ENCODE results near the gene CHAD.

CHAD gene

DNA sequence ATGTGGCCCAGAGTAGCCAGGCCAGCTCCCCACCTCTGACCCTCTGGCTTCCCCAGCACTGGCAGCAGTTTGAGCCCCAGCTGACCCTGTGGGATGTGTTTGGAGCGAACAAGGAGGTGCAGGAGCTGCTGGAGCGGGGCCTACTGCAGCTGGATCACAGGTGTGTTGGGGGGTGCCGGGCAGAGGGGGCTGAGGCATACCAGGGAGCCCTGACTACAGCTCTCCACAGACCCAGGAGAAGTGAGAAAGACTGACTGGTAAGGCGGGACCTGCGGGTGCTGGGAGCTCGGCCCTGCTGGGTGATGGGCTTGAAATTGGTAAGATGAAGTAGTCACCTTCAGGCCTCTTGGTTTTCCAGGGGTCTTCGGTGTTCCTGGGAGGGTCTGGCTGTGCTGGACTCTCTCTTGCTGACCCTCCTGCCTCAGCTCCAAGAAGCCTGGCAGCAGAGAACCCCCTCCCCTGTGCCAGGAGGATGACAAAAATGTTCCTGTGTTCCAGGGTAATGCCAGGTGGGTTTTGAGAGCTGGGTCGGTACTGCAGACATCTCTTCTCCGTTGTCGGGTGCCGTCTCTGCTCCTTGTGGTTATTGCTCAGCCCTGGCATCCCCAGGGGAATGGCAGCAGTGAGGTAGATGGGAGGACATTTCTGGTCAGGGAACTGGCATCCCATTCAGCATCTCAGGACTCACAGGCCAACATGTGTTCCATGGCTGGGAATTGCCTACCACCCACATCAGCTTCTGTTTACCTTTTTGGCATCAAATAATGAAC lies 15.9 kb upstream of the CHAD start:
- Histone ChIP-seq H3K9me3 (ENCODE audit: low read depth, low read length) (no peaks in the 10 kb centered on the region), H3K4me3 (no peak overlapping the region), H3K36me3 (ENCODE audit: insufficient read depth, low read length) (peaks cover 17% of the 10 kb centered on the region), H3K9ac (ENCODE audit: insufficient read length) (no peak overlapping the region), H3K27ac (no peak overlapping the region)
- TF ChIP-seq EZH2 (IDR thresholded peaks at IDR 0.05) (no peak), FOXP2 (optimal IDR thresholded peaks at IDR 0.05; ENCODE audit: control extremely low read depth, extremely low read length, insufficient read depth) (no peak), POLR2AphosphoS5 (IDR thresholded peaks at IDR 0.05; ENCODE audit: borderline replicate concordance, low read depth, low read length) (no peak)
- DNase-seq (ENCODE audit: low read depth, low spot score), result no peak

DNA sequence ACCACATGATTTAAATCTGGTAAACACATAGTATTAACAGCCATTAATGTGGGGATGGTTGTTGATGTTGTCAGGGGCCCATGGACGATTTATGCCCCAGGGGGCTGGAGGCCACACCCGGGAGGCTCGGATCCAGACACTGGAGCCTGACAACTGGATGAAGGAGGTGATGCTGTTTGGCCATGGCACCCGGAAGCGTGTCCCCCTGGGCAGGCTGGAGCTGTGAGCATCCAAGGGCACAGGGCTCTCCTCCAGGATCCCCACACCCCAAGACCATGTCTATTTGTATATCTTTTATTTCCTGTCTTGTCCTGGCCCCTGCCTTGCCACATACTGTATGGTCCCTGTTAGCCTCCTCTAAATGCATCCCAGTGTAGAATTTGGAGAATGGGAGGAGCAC lies 14.6 kb upstream of the CHAD start:
- no peak for DNase-seq (ENCODE audit: low read depth, low spot score)
- Histone ChIP-seq H3K9me3 (ENCODE audit: low read depth, low read length) (no peaks in the 10 kb centered on the region), H3K4me3 (no peak overlapping the region), H3K36me3 (ENCODE audit: insufficient read depth, low read length) (peaks cover 17% of the 10 kb centered on the region), H3K27ac (no peak overlapping the region), H3K9ac (ENCODE audit: insufficient read length) (no peak overlapping the region)
- no peak for TF ChIP-seq EZH2 (IDR thresholded peaks at IDR 0.05)
- no peak for TF ChIP-seq POLR2AphosphoS5 (IDR thresholded peaks at IDR 0.05; ENCODE audit: borderline replicate concordance, low read depth, low read length)
- no peak for TF ChIP-seq FOXP2 (optimal IDR thresholded peaks at IDR 0.05; ENCODE audit: control extremely low read depth, extremely low read length, insufficient read depth)

DNA sequence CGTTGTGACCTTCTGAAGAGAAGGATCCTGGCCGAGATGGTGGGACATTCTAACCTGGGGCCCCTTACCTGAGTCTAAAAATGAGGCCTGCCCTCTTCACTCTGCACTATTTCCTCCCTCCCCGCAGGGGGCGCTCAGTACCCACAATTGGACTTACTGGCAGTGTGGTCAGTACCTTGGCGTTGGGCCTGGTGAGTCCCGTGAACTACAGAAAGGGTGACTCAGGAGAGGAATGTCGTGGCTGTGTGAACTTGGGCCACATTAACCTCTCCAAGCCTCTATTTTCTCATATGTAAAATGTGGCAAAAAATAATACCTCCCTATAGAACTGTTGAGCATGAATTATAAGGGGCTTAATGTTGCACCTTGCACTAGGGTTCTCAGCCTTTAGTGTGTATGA lies 13.8 kb upstream of the CHAD start:
- no peaks in the 10 kb centered on the region for H3K9me3 ChIP-seq (ENCODE audit: low read depth, low read length)
- H3K27ac ChIP-seq, result no peak overlapping the region
- no peak for DNase-seq (ENCODE audit: low read depth, low spot score)
- no peak overlapping the region for H3K4me3 ChIP-seq
- peaks cover 17% of the 10 kb centered on the region for H3K36me3 ChIP-seq (ENCODE audit: insufficient read depth, low read length)
- H3K9ac ChIP-seq (ENCODE audit: insufficient read length), result no peak overlapping the region
- TF ChIP-seq FOXP2 (optimal IDR thresholded peaks at IDR 0.05; ENCODE audit: control extremely low read depth, extremely low read length, insufficient read depth) (no peak), POLR2AphosphoS5 (IDR thresholded peaks at IDR 0.05; ENCODE audit: borderline replicate concordance, low read depth, low read length) (no peak), EZH2 (IDR thresholded peaks at IDR 0.05) (no peak)

DNA sequence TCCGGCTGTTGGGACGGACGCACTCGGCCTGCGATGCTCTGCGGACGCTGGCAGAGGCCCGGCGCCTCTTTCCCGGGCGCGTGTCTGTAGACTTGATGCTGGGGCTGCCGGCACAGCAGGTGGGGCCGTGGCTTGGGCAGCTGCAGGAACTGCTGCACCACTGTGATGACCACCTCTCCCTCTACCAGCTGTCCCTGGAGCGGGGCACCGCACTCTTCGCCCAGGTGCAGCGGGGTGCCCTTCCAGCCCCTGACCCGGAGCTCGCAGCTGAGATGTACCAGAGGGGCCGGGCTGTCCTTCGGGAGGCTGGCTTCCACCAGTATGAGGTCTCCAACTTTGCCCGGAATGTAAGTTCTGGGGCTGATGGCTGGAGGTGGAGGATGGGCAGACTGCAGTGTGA lies 13.4 kb upstream of the CHAD start:
- H3K27ac ChIP-seq, result no peak overlapping the region
- peaks cover 17% of the 10 kb centered on the region for H3K36me3 ChIP-seq (ENCODE audit: insufficient read depth, low read length)
- no peaks in the 10 kb centered on the region for H3K9me3 ChIP-seq (ENCODE audit: low read depth, low read length)
- no peak overlapping the region for H3K4me3 ChIP-seq
- H3K9ac ChIP-seq (ENCODE audit: insufficient read length), result no peak overlapping the region
- TF ChIP-seq POLR2AphosphoS5 (IDR thresholded peaks at IDR 0.05; ENCODE audit: borderline replicate concordance, low read depth, low read length), result no peak
- no peak for TF ChIP-seq FOXP2 (optimal IDR thresholded peaks at IDR 0.05; ENCODE audit: control extremely low read depth, extremely low read length, insufficient read depth)
- TF ChIP-seq EZH2 (IDR thresholded peaks at IDR 0.05), result no peak
- no peak for DNase-seq (ENCODE audit: low read depth, low spot score)

DNA sequence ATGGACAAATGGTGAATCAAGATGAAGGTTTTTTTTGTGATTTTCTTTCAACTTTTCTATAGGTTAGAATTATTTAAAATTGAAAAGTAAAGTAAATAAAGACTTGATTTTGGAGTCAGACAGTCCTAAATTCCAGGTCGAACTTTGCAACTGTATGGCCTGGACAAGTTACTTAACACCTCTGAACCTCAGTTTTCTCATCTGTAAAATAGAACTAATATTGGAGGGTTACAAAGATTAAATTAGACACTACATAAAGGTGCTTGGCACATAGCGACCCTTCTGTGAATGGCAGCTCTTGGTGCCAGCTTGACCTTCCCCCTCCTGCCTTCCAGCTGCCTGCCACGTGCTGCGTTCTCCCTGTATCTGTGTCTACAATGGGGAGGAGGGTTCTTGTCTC lies 13.0 kb upstream of the CHAD start:
- no peak for DNase-seq (ENCODE audit: low read depth, low spot score)
- no peak overlapping the region for H3K9ac ChIP-seq (ENCODE audit: insufficient read length)
- peaks cover 17% of the 10 kb centered on the region for H3K36me3 ChIP-seq (ENCODE audit: insufficient read depth, low read length)
- H3K4me3 ChIP-seq, result no peak overlapping the region
- H3K27ac ChIP-seq, result 0 out of 2 replicates have a peak overlapping the region, but pooled peaks have one; percentile 15
- TF ChIP-seq POLR2AphosphoS5 (IDR thresholded peaks at IDR 0.05; ENCODE audit: borderline replicate concordance, low read depth, low read length), result no peak
- no peak for TF ChIP-seq FOXP2 (optimal IDR thresholded peaks at IDR 0.05; ENCODE audit: control extremely low read depth, extremely low read length, insufficient read depth)
- no peak for TF ChIP-seq EZH2 (IDR thresholded peaks at IDR 0.05)
- H3K9me3 ChIP-seq (ENCODE audit: low read depth, low read length), result no peaks in the 10 kb centered on the region

DNA sequence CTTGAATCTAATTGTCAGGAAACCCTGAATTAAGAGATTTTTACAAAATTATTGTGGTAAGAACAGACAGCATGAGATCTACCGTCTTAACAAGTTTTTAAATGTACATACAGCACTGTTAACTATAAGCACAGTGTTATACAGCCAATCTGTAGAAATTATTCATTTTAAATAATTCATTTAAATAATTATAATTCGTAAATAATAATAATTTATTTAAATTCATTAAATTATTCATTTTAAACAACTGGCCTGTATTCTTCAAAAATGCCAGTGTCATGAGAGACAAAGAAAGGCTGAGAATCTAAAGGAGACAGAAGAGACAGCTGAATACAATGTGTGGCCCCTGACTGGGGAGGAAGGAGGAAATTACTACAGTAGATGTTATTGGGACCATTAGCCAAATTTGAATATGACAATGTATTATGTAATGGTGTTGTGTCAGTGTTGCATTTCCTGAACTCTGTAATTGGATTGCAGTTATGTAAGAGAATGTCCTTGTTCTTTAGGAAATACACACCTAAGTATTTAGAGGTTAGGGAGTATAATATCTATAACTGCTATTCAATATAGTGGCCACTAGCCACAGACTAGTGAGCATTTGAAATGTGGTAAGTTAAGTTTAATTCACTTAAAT lies 12.3 kb upstream of the CHAD start:
- no peak for DNase-seq (ENCODE audit: low read depth, low spot score)
- Histone ChIP-seq H3K9me3 (ENCODE audit: low read depth, low read length) (no peaks in the 10 kb centered on the region), H3K9ac (ENCODE audit: insufficient read length) (no peak overlapping the region), H3K27ac (0 out of 2 replicates have a peak overlapping the region, but pooled peaks have one; percentile 15), H3K36me3 (ENCODE audit: insufficient read depth, low read length) (peaks cover 17% of the 10 kb centered on the region), H3K4me3 (no peak overlapping the region)
- no peak for TF ChIP-seq EZH2 (IDR thresholded peaks at IDR 0.05)

DNA sequence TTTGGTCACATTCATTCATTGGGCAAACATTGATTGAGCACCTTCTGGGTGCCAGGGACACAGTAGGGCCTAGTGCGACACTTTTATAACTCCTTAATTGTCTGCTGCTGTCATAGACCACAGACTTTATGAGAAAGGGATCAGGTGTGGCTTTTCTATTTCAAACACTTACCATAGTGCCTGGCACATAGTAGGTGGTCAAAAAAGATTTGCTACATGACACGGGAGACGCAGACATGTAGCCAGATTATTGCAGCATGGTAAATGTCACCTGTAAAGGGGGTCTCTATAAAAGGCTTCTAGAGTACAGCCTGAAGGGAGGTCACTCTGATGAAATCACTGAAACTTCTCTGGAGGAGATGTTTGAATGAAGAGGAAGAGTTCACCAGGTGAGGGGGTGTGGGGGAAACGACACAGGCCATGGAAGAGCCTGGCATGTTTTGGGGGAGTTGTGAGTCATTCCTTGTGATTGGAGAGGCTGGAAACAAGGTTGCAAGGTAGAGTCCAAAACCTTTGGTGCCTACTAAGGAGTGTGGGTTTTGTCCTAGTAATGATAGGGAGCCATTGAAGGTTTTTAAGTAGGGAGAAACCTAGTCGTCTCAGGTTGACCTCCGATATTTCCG lies 11.6 kb upstream of the CHAD start:
- Histone ChIP-seq H3K27ac (no peak overlapping the region), H3K9ac (ENCODE audit: insufficient read length) (no peak overlapping the region)

DNA sequence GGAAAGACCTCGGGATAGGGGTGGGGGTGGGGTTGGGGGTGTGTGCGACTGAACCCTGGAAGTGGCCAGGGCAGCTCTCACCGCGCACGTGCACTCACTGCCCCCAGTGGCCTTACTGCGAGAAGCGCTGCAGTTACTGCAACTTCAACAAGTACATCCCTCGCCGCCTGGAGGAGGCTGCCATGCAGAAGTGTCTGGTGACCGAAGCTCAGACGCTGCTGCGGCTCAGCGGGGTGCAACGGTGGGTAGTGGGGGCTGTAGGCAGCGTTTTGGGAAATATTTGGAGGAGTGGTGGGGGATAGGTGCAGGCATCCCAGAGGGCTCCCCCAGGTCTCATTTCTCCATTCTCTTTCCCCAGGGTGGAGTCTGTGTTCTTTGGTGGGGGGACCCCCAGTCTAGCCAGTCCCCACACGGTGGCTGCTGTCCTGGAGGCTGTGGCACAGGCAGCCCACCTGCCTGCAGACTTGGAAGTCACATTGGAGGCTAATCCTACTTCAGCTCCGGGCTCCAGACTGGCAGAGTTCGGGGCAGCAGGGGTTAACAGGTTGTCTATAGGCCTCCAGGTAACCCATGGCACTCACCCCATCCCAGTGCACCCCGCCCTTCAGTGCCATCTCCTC lies 11.0 kb upstream of the CHAD start:
- no peak for TF ChIP-seq FOXP2 (optimal IDR thresholded peaks at IDR 0.05; ENCODE audit: control extremely low read depth, extremely low read length, insufficient read depth)
- no peak for TF ChIP-seq EZH2 (IDR thresholded peaks at IDR 0.05)
- TF ChIP-seq POLR2AphosphoS5 (IDR thresholded peaks at IDR 0.05; ENCODE audit: borderline replicate concordance, low read depth, low read length), result no peak
- Histone ChIP-seq H3K27ac (no peak overlapping the region), H3K9me3 (ENCODE audit: low read depth, low read length) (no peaks in the 10 kb centered on the region), H3K36me3 (ENCODE audit: insufficient read depth, low read length) (peaks cover 17% of the 10 kb centered on the region), H3K9ac (ENCODE audit: insufficient read length) (peak overlapping the region; percentile 87), H3K4me3 (peak overlapping the region; percentile 99)
- no peak for DNase-seq (ENCODE audit: low read depth, low spot score)

More for the DNA sequence above, 11.6 kb upstream of the CHAD start:
- peak overlapping the region; percentile 99 for H3K4me3 ChIP-seq
- H3K9me3 ChIP-seq (ENCODE audit: low read depth, low read length), result no peaks in the 10 kb centered on the region
- no peak for DNase-seq (ENCODE audit: low read depth, low spot score)
- no peak for TF ChIP-seq EZH2 (IDR thresholded peaks at IDR 0.05)
- H3K36me3 ChIP-seq (ENCODE audit: insufficient read depth, low read length), result peaks cover 17% of the 10 kb centered on the region
